Peyer's patch (tissue), 4 donors: Measurements from ENCODE around the gene CDADC1. TPM values are rescaled to one million over a fixed set of nuclear protein-coding genes. Genes with fewer than 3 reads are reported as not detected.

ENCODE experiments used
- DNase-seq, 3 donors: peaks; one replicate each; pipeline ENCODE4 v3.0.0-alpha.2; 2017 to 2019
- H3K27ac ChIP-seq, 4 donors: fragments of 200-600 bp; sonication (generic); one replicate each; pipeline ENCODE4 v1.5.1; 2016 to 2019
- H3K27me3 ChIP-seq, 2 donors: fragments of 200-600 bp; sonication (generic); one replicate each; pipeline ENCODE4 v1.5.1; 2019
- H3K36me3 ChIP-seq, 3 donors: fragments of 200-600 bp; sonication (generic); one replicate each; pipeline ENCODE4 v1.5.1; 2016 to 2019
- H3K4me1 ChIP-seq, 4 donors: fragments of 200-600 bp; sonication (generic); one replicate each; pipeline ENCODE4 v1.5.1; 2016 to 2019
- H3K4me3 ChIP-seq, 4 donors: fragments of 200-600 bp; sonication (generic); 1 replicate in 3 of 4; 2 replicates in 1 of 4; pipeline ENCODE4 v1.5.1; 2016 to 2019; ENCODE audit warnings: mild to moderate bottlenecking in 1 of 4
- H3K9me3 ChIP-seq, 4 donors: fragments of 200-600 bp; sonication (generic); one replicate each; pipeline ENCODE4 v1.5.1; 2016 to 2019; ENCODE audit warnings: mild to moderate bottlenecking in 1 of 4
- CTCF ChIP-seq, 6 experiments: fragments of 450-650 bp in 4 of 6; fragments of 200-600 bp in 2 of 6; sonication (generic) in 1 of 6; IDR thresholded peaks; one replicate each; pipeline ENCODE4 v1.5.1; 2017 to 2019; ENCODE audit warnings: antibody characterized with exemption in 6 of 6, mild to moderate bottlenecking in 3 of 6, moderate library complexity in 1 of 6
- POLR2A ChIP-seq, 2 donors: fragments of 450-650 bp; IDR thresholded peaks; one replicate each; pipeline ENCODE4 v1.5.1; 2017; ENCODE audit warnings: antibody characterized with exemption in 2 of 2, mild to moderate bottlenecking in 2 of 2, moderate library complexity in 2 of 2
- total RNA-seq, 4 donors: library from RNA; depleted of rRNA; stranded (reverse); fragments of >200 nt; gene quantifications; one replicate each; pipeline ENCODE4 v1.1.0, GENCODE V29; 2016

CDADC1 gene
- total RNA-seq, 4 donors from 2014 or later = 4.7 to 9.2 (median 7.1) TPM

GRCh38 chr13:49341517-49341916, 93.8 kb downstream of the CDADC1 start:
- no peaks in the 10 kb centered on the region for H3K9me3 ChIP-seq
- no peaks in the 10 kb centered on the region for H3K4me1 ChIP-seq
- no peak overlapping the region for H3K4me3 ChIP-seq
- no peak overlapping the region for H3K27ac ChIP-seq
- DNase-seq = no peak
- no peak for TF ChIP-seq CTCF (IDR thresholded peaks at IDR 0.05)
- no peak for TF ChIP-seq POLR2A (IDR thresholded peaks at IDR 0.05)
- no peaks in the 10 kb centered on the region for H3K27me3 ChIP-seq
- no peaks in the 10 kb centered on the region for H3K36me3 ChIP-seq

GRCh38 chr13:49341941-49342340, 94.2 kb downstream of the CDADC1 start:
- no peaks in the 10 kb centered on the region for H3K36me3 ChIP-seq
- TF ChIP-seq CTCF (IDR thresholded peaks at IDR 0.05) (no peak), POLR2A (IDR thresholded peaks at IDR 0.05) (no peak)
- H3K27me3 ChIP-seq = no peaks in the 10 kb centered on the region
- H3K27ac ChIP-seq = no peak overlapping the region
- DNase-seq = no peak
- H3K4me1 ChIP-seq = no peaks in the 10 kb centered on the region
- no peak overlapping the region for H3K4me3 ChIP-seq
- no peaks in the 10 kb centered on the region for H3K9me3 ChIP-seq

- Histone ChIP-seq H3K4me3 (no peak overlapping the region), H3K36me3 (no peaks in the 10 kb centered on the region), H3K27me3 (no peaks in the 10 kb centered on the region), H3K9me3 (no peaks in the 10 kb centered on the region), H3K4me1 (no peaks in the 10 kb centered on the region), H3K27ac (no peak overlapping the region)
- TF ChIP-seq CTCF (IDR thresholded peaks at IDR 0.05) = no peak
- no peak for TF ChIP-seq POLR2A (IDR thresholded peaks at IDR 0.05)
- no peak for DNase-seq
Measured at GRCh38 chr13:49342454-49342853, 94.7 kb downstream of the CDADC1 start.

Other genes with a start within 250 kb of the CDADC1 start
- not detected for gene MLNR, start 27.6 kb upstream of the CDADC1 start, total RNA-seq
- 10 to 100 TPM in 2 of 4 donors, 1 to 10 TPM in 2; 8.3 to 28.9 (median 11.6) TPM for gene CAB39L, start 196.1 kb downstream of the CDADC1 start, total RNA-seq
- 10 to 100 TPM in 1 of 4 donors, 1 to 10 TPM in 3; 5.4 to 20.6 (median 8.9) TPM for gene SETDB2, start 196.3 kb downstream of the CDADC1 start, total RNA-seq
- 10 to 100 TPM; 26.1 to 61.9 (median 57.4) TPM for gene PHF11, start 248.0 kb downstream of the CDADC1 start, total RNA-seq